Measurements from ENCODE around the gene KLC3.
"Not testable (repeated sequence)": the region's sequence is repeated elsewhere in the genome, so short reads cannot be mapped to it uniquely, and the experiment has no call there.

KLC3 gene

GRCh38 chr19:45320997-45321775, 19.4 kb upstream of the KLC3 start:
- no peak for DNase-seq

GRCh38 chr19:45321848-45322247, 18.7 kb upstream of the KLC3 start:
- no peak for DNase-seq

GRCh38 chr19:45322311-45322710, 18.2 kb upstream of the KLC3 start:
- no peak for DNase-seq

- no peak for DNase-seq
Observed at GRCh38 chr19:45322744-45323281, 17.7 kb upstream of the KLC3 start, which contains the start of gene CKM. TSS of gene CKM (minus strand) at chr19:45322875. CDS start at chr19:45319713, 3,162 bp downstream.

GRCh38 chr19:45323671-45324081, 16.9 kb upstream of the KLC3 start:
- no peak for DNase-seq

GRCh38 chr19:45324349-45324907, 16.1 kb upstream of the KLC3 start:
- DNase-seq, result no peak

GRCh38 chr19:45327404-45328143, 13.0 kb upstream of the KLC3 start:
- no peak for DNase-seq

- no peak for DNase-seq
Observed at GRCh38 chr19:45331411-45331810, 9.1 kb upstream of the KLC3 start.

- no peak for DNase-seq
Observed at GRCh38 chr19:45333609-45334303, 6.8 kb upstream of the KLC3 start.

GRCh38 chr19:45334881-45335280, 5.7 kb upstream of the KLC3 start:
- DNase-seq, result not testable (repeated sequence)

GRCh38 chr19:45336696-45337251, 3.8 kb upstream of the KLC3 start:
- no peak for DNase-seq

- no peak for DNase-seq
Observed at GRCh38 chr19:45339629-45340028, 921 bp upstream of the KLC3 start.

- no peak for DNase-seq
Observed at GRCh38 chr19:45340899-45341453, 426 bp downstream of the KLC3 start.

GRCh38 chr19:45342911-45343310, 2.4 kb downstream of the KLC3 start:
- DNase-seq, result no peak

- no peak for DNase-seq
Observed at GRCh38 chr19:45344621-45345505, 4.3 kb downstream of the KLC3 start.

- no peak for DNase-seq
Observed at GRCh38 chr19:45345506-45345860, 4.9 kb downstream of the KLC3 start.

- DNase-seq, result no peak
Observed at GRCh38 chr19:45346449-45346848, 5.9 kb downstream of the KLC3 start.

GRCh38 chr19:45347570-45348366, 7.2 kb downstream of the KLC3 start:
- no peak for DNase-seq

- no peak for DNase-seq
Observed at GRCh38 chr19:45348367-45349125, 8.0 kb downstream of the KLC3 start.

GRCh38 chr19:45349126-45349415, 8.5 kb downstream of the KLC3 start:
- DNase-seq, result no peak
